GM18909 (cell line): ENCODE measurements around the gene SPEM1.

Source experiments
- ATAC-seq: cut with Tn5 transposase; IDR thresholded peaks from one replicate; pipeline ENCODE4 v1.9.1; 2021; ENCODE audit warnings: mild to moderate bottlenecking; ENCODE audit not compliant: unreplicated experiment, poor library complexity

Gene SPEM1

GRCh38 chr17:7398612-7399011 is 21.5 kb upstream of the SPEM1 start:
- no peak for ATAC-seq

DNA sequence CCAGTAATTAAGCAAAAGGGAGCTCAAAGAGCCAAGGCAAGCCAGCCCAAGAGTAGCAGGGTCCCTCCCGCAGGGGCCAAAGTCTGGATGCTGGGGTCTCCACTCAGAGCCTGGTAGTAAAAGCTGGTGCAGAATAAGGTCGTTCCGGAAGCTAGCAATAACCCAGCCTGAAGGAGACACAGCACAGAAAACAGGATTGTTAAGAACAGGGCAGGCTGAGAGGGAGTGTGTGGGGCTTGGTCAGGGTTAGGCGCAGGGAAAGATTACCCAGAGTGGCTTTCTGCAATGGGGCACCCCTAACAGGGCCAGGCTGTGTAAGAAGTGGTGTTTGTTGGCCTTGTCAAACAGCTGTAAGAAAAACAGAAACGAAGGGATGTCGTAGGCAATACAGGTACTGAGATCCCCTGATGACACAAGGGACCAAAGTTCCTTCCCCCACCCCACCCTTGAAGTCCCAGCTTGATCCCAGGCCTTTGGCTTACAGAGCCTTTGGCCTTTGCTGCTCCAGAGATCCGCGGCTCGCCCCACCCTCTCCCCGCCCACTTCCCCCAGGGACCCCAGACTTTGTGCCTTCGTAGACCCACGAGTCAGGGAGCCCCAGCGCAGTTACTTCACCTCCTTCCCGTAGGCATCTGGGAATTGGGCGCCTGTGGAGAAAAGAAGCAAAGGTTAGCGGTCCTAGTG is 16.9 kb upstream of the SPEM1 start:
- no peak for ATAC-seq

DNA sequence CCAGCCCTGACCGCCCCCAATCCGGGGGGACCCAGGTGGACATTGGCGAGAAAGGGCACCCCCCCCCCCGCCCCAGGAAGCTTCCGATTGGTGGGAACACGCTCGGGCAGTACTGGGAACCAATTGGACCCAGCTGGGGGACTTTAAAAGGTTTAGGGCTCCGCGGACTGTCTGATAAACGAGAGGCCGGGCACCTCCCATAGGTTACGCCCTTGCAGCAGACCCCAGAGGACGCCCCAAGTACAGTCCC is 16.5 kb upstream of the SPEM1 start:
- ATAC-seq: no peak

- ATAC-seq: peak; percentile 87
Observed at GRCh38 chr17:7403977-7404736, 16.0 kb upstream of the SPEM1 start, which contains the start of gene TMEM256. TSS of gene TMEM256 (minus strand) at chr17:7404097. CDS start at chr17:7404084, 13 bp downstream.

- ATAC-seq: peak; percentile 5
Observed at GRCh38 chr17:7404737-7405349, 15.3 kb upstream of the SPEM1 start.

DNA sequence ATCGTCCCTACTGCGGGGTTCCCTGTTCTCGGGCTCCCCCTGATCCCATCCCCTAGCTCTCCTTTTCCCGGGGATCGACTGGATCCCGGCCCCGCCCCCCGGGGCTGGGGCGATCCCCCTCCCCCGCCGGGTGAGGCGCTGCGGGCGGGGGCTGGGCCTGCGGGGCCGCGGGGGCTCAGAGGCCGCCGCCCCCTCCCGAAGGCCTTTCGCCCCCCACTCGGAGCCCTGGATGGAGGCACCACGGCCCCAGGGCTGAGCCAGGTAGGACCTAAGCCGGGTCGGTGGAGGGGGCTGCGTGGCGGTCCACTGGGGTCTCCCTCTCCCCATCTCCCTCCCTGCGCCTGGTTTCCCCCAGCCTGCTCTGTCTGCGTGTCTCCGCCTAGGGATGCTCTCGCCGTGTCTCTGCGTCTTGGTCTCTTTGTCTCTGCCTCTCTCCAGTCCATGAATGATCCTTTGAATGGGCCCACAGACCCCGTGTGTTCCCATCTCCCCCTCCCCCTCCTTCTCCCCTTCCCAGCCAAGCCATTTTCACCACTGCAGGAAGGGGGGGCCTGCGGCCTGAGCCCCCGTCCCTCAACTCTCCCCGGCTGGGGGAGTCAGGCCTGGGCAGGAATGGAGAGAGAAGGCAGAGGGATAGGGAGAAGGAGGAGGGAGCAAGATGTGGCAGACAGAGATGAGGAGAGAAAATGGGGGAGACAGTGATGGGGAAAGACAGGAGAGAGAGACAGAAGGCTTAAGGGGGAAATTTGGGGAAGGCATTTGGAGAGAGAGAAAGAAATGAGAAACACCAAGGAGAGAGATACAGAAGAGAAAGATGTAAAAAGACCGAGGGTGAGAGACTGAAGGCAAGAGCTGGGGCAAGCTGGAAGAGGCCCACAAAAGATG is 14.5 kb upstream of the SPEM1 start:
- ATAC-seq: no peak

GRCh38 chr17:7406235-7406825 is 13.8 kb upstream of the SPEM1 start:
- ATAC-seq: no peak

DNA sequence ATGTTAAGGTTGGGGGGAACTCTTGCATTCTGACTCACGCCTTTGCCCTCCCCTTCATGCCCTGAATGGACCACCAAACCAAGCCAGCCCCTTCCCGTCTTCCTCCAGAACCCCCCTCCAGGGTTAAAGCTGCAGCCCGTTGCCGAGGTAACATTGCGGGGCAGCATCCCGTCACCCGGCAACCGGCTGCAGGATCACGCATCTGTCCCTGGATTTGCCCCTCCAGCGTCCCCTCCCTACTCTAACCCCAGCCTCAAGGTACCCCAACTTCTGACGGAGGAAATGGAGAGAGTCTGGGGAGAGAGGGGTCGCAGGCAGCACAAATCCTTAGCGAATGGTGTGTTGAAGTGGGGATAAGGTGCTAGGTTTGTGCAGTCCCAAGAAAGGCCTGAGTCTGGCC is 13.0 kb upstream of the SPEM1 start:
- no peak for ATAC-seq

DNA sequence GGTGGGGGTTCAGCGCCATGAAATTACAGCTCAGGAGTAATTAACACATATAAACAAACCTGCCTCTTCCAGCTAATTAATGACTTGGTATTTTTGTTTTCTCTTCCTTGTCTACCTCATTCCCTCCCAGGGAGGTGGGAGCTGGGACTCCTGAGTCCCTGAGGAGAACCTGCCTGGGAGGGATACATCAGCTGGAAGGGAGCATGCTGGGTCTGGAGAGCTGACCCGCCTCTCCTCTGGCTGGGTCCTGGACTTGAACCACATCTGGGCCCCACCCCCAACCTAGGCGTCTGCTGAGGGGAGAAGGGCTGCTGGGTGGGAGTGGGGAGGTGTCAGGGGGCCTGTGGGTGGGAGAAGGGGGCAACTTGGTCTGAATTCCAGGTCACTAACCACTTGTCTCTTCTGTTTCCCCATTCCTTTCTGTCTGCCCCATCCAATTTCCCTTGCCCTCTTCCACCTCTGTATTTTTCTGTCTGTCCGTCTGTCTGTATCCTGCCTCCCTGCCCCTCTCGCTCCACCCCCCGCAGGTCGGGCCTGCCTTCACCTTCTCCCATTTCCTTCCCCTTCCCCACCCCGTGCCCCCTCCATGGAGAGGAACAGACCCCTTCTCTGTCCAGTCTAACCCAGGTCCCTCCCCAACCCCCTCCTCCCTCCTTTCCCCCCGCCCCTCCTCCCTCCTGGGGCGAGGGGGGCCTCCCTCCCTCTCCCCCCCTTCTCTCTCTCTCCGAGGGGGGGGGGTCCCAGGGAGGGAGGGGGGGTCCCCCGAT is 12.5 kb upstream of the SPEM1 start, which contains the start of gene NLGN2:
TSS of gene NLGN2 (plus strand) at position 361 of the 767 bp plus-strand sequence. CDS start 411 bp downstream, outside the sequence.
- no peak for ATAC-seq

- ATAC-seq: no peak
Observed at GRCh38 chr17:7408252-7408727, 11.8 kb upstream of the SPEM1 start.

GRCh38 chr17:7408863-7409262 is 11.3 kb upstream of the SPEM1 start:
- no peak for ATAC-seq

DNA sequence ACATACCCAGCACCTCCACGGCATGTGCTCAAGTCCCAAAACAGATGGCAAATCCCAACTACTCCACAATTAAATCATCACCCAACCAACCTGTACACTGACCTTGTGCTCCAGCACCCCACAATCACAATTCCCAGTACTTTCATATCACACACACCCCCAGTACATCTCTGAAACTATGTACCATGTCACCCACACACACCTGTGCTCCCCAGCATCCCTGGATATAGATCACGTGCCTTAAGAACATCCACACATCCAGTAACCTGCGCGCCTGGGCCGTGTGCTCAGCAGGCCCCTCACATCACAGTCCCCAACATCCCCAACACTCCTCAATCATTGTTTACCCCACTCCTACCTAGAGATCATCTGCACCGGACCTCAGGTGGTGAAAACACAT is 10.4 kb upstream of the SPEM1 start:
- ATAC-seq: no peak

DNA sequence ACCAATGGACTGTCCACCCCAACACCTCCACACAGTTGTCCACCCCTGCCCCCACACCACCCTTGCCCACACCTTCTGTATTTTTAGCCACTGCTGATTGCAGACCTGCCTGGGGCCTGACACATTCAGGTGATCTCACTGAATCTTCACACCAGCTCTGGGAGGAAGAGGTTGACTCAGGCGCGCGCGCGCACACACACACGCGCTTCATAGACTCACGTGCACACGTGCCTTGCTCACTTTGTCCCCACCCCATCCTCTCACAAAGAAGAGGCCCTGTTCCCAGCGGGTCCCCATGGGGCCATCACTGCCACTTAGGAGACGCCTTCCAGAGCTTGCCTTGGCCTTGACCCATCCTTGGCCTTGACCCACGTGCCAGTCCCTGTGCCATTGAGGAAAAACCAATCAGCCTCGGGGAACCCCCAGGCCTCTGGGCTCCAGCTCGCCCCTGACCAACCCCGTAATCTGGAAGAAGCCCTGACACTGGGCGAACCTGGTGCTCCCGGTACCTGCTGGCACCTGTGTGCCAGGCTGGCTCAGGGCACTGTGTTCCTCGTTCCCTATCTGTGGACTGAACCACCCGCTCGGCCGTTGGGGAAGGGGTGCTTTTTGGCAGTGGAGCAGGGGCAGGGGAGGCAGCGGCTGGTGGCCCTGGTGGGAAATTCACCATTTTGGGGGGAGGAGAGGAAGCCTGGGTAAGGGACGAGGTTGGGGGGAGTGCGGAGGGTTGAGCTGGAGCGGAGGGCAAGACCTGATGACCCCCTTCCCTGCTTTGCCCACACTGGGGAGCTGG is 9.3 kb upstream of the SPEM1 start:
- no peak for ATAC-seq

- ATAC-seq: no peak
Observed at GRCh38 chr17:7411427-7411750, 8.7 kb upstream of the SPEM1 start.

- ATAC-seq: no peak
Observed at GRCh38 chr17:7413346-7413985, 6.7 kb upstream of the SPEM1 start.

- no peak for ATAC-seq
Observed at GRCh38 chr17:7414837-7415236, 5.3 kb upstream of the SPEM1 start.

- no peak for ATAC-seq
Observed at GRCh38 chr17:7415784-7416183, 4.3 kb upstream of the SPEM1 start.

DNA sequence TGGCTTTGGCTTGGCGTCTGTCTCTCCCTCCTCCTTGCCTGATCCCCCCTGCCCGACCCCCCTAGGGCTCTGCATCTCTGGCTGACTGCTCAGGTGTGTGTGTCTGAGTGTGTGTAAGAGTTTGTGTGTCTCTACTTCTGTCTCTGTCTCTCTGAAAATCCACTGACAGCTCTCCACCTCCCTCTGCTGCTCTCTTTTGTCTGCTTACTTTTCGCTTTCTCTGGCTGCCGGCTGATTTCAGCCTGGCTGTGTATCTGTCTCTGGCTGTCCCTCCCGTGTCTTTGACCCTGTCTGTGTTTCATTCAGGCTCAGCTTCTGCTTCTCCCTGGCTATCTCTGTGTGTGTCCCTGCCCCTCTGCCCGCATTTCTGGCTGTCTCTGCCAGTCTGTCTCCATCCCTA is 3.8 kb upstream of the SPEM1 start:
- ATAC-seq: no peak
